CD4-positive, alpha-beta T cell (primary cell): ENCODE measurements around the gene KIF22. TPM values are rescaled to one million over a fixed set of nuclear protein-coding genes. Genes with fewer than 3 reads are reported as not detected.

Source experiments
- ATAC-seq: fragments of 200-7000 bp; cut with Tn5 transposase; one replicate; pipeline ENCODE4 v1.10.0; 2022; ENCODE audit warnings: mild to moderate bottlenecking; ENCODE audit not compliant: poor library complexity
- CTCF ChIA-PET: fragments of 350-600 bp; sonication (Branson Sonifier 250); formaldehyde crosslinking; loops from one replicate; lab custom pipeline; 2021; ENCODE audit warnings: antibody characterized with exemption, inconsistent platforms; lab: Charles Lee
- POLR2A ChIA-PET: fragments of 350-600 bp; sonication (Branson Sonifier 250); formaldehyde crosslinking; loops from one replicate; lab custom pipeline; 2021; ENCODE audit warnings: antibody characterized with exemption, inconsistent platforms; lab: Charles Lee
- DNase-seq, 14 experiments: peaks; one replicate each; pipeline ENCODE4 v3.0.0-alpha.2; 2013 to 2020; ENCODE audit warnings: mixed read lengths in 2 of 14
- H3K27ac ChIP-seq, 2 donors: one replicate each; pipeline versions ENCODE4 v1.5.1 to v1.7.0; 2013; ENCODE audit warnings: low read length in 2 of 2, low read depth in 1 of 2, mild to moderate bottlenecking in 1 of 2
- H3K27me3 ChIP-seq, 2 experiments: 1 replicate in 1 of 2; 2 replicates in 1 of 2; pipeline versions ENCODE4 v1.6.1 to v1.7.0; 2013; ENCODE audit warnings: low read length in 2 of 2, control low read depth in 1 of 2, mild to moderate bottlenecking in 1 of 2, moderate library complexity in 1 of 2; ENCODE audit not compliant: insufficient read depth in 2 of 2, control insufficient read depth in 1 of 2
- H3K36me3 ChIP-seq: one replicate; pipeline ENCODE4 v1.6.1; 2013; ENCODE audit warnings: low read length, control low read depth; ENCODE audit not compliant: insufficient read depth
- H3K4me1 ChIP-seq: one replicate; pipeline ENCODE4 v1.6.1; 2013; ENCODE audit warnings: low read length, control low read depth; ENCODE audit not compliant: insufficient read depth
- H3K4me3 ChIP-seq: one replicate; pipeline ENCODE4 v1.5.1; 2013; ENCODE audit warnings: mild to moderate bottlenecking, low read length, moderate library complexity
- H3K9me3 ChIP-seq, 2 experiments: 1 replicate in 1 of 2; 2 replicates in 1 of 2; pipeline versions ENCODE4 v1.6.1 to v1.7.0; 2013; ENCODE audit warnings: low read length in 2 of 2, mild to moderate bottlenecking in 2 of 2, control low read depth in 1 of 2, moderate library complexity in 1 of 2; ENCODE audit not compliant: control insufficient read depth in 1 of 2, insufficient read depth in 1 of 2
- H3K27ac Mint-ChIP-seq: one replicate; pipeline ENCODE4 v1.8.0; 2020; ENCODE audit warnings: mixed read lengths
- H3K27me3 Mint-ChIP-seq: one replicate; pipeline ENCODE4 v1.8.0; 2021; ENCODE audit warnings: mixed read lengths
- H3K36me3 Mint-ChIP-seq: one replicate; pipeline ENCODE4 v1.8.0; 2021; ENCODE audit warnings: low read depth, mixed read lengths
- H3K4me1 Mint-ChIP-seq: one replicate; pipeline ENCODE4 v1.8.0; 2021; ENCODE audit warnings: low read depth, mixed read lengths
- H3K4me3 Mint-ChIP-seq: one replicate; pipeline ENCODE4 v1.8.0; 2020; ENCODE audit warnings: mild to moderate bottlenecking, mixed read lengths
- H3K9me3 Mint-ChIP-seq: one replicate; pipeline ENCODE4 v1.8.0; 2020; ENCODE audit warnings: mixed read lengths
- intact Hi-C, 2 experiments: fragments of 100-400 bp; cut with DNase I in 1 of 2; cut with micrococcal nuclease in 1 of 2; formaldehyde crosslinking; loops; one replicate each; pipeline versions ENCODE4 v1.15.1 to v1.9.0; 2023 to 2025; cut with DNase I, micrococcal nuclease
- total RNA-seq, 174 experiments: library from RNA in 2 of 174; stranded (reverse) in 2 of 174; gene quantifications; one replicate each; pipeline ENCODE4 v1.2.3 and lab custom pipeline; 2021 to 2026
- TF ChIP-seq, protein P1 (sequence below): fragments of 200-600 bp; IDR thresholded peaks from one replicate; pipeline ENCODE4 v1.8.0; 2022; ENCODE audit warnings: antibody characterized with exemption, mild to moderate bottlenecking

The KIF22 gene
- total RNA-seq, 2 experiments from 2014 or later = 99.0 to 101 TPM

DNA sequence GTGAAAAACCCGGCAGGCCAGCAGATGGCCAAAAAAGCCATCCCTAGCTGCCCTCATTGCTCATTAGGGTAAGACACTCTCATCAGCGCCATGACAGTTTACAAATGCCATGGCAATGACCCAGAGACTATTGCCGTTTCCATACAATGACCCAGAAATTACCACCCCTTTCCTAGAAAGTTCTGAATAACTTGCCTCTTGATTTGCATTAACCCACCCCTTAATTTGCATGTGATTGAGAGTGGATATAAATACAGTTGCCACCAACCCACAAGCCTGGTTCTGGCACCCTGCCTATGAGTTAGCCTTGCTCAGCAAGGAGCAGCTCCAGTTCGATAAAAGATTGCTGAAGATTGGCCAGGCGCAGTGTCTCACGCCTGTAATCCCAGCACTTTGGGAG lies 28.7 kb upstream of the KIF22 start:
- DNase-seq (no peak), ATAC-seq (no peak)
- POLR2A ChIA-PET = interaction anchor here (0.6 to 1.5 kb wide), 2 partner anchors 23 to 687 kb away, joined by 3 read pairs; no protein-coding TSS in a partner anchor
- Mint-ChIP-seq H3K4me1 (peaks cover 28% of the 10 kb centered on the region), H3K36me3 (no peaks in the 10 kb centered on the region), H3K27me3 (no peaks in the 10 kb centered on the region), H3K9me3 (no peaks in the 10 kb centered on the region), H3K27ac (no peak overlapping the region), H3K4me3 (no peak overlapping the region)
- H3K36me3 ChIP-seq = no peaks in the 10 kb centered on the region
- H3K9me3 ChIP-seq = no peaks in the 10 kb centered on the region
- H3K4me1 ChIP-seq = peaks cover 24% of the 10 kb centered on the region
- TF ChIP-seq, protein P1, sequence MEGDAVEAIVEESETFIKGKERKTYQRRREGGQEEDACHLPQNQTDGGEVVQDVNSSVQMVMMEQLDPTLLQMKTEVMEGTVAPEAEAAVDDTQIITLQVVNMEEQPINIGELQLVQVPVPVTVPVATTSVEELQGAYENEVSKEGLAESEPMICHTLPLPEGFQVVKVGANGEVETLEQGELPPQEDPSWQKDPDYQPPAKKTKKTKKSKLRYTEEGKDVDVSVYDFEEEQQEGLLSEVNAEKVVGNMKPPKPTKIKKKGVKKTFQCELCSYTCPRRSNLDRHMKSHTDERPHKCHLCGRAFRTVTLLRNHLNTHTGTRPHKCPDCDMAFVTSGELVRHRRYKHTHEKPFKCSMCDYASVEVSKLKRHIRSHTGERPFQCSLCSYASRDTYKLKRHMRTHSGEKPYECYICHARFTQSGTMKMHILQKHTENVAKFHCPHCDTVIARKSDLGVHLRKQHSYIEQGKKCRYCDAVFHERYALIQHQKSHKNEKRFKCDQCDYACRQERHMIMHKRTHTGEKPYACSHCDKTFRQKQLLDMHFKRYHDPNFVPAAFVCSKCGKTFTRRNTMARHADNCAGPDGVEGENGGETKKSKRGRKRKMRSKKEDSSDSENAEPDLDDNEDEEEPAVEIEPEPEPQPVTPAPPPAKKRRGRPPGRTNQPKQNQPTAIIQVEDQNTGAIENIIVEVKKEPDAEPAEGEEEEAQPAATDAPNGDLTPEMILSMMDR = no peak
- CTCF ChIA-PET = interaction anchor here (0.7 to 0.8 kb wide), 2 partner anchors 28 to 47 kb away, joined by 3 to 4 read pairs; no protein-coding TSS in a partner anchor
- H3K27me3 ChIP-seq = no peaks in the 10 kb centered on the region
- no peak overlapping the region for H3K4me3 ChIP-seq
- H3K27ac ChIP-seq = no peak overlapping the region
- intact Hi-C loops = no loop called here

DNA sequence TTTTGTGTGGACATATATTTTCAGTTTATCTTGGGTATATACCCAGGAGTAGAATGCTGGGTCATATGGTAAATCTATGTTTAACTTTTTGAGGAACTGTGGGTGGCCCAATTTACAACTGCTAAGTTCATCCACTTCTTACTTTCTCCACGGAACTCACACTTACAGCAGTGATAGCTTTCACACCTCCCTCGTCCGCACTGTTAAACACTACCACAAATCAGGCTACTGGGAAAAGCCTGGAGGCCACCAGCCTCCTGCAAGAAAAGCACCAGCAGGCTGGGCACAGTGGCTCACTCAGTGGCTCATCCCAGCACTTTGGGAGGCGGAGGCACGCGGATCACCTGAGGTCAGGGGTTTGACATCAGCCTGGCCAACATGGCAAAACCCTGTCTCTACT lies 27.2 kb upstream of the KIF22 start:
- H3K27ac Mint-ChIP-seq = peak overlapping the region; percentile 66
- POLR2A ChIA-PET = no interaction called here
- H3K4me1 Mint-ChIP-seq = peaks cover 19% of the 10 kb centered on the region
- no peaks in the 10 kb centered on the region for H3K36me3 Mint-ChIP-seq
- Histone ChIP-seq H3K4me3 (no peak overlapping the region), H3K27ac (no peak overlapping the region), H3K36me3 (no peaks in the 10 kb centered on the region), H3K27me3 (no peaks in the 10 kb centered on the region), H3K9me3 (no peaks in the 10 kb centered on the region), H3K4me1 (peaks cover 16% of the 10 kb centered on the region)
- intact Hi-C loops = no loop called here
- CTCF ChIA-PET = interaction anchor here (1.7 kb wide), 1 partner anchor 25 kb away, joined by 4 read pairs; no protein-coding TSS in a partner anchor
- H3K27me3 Mint-ChIP-seq = no peaks in the 10 kb centered on the region
- ATAC-seq (no peak), DNase-seq (no peak)
- no peak overlapping the region for H3K4me3 Mint-ChIP-seq
- H3K9me3 Mint-ChIP-seq = no peaks in the 10 kb centered on the region
- TF ChIP-seq, protein P1 = no peak

DNA sequence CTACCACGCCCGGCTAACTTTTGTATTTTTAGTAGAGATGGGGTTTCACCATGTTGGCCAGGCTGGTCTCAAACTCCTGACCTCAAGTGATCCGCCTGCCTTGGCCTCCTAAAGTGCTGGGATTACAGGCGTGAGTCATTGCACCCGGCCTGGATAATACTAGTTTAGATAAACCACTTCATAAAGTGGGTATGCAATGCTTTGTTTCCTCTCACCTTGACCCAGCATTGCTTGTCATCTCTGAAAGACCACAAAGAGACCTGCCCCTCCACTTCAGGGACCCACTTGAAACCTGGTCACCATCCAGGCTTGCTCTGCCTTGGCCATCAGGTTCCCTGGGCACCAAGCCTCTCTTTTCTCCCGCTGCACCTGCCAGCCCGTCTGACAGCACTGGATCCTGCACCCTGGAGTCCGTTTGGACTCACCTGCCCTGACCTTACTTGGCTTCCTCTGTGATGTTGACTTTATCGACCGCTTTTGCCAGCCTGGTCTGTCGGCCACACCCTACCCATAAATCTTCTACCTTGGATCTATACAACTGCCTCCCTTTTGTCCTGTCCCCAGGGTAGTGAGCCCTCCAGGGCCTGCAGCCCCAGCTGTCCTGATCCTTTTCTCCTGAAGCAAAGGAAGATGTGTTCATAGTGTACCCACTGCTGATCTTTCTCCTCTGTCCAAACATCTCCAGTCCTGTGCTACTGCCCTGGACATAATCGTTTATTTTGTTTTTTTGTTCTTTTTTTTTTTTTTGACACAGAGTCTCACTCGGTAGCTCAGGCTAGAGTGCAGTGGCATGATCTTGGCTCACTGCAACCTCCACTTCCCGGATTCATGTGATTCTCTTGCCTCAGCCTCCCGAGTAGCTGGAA lies 25.2 kb upstream of the KIF22 start:
- Histone ChIP-seq H3K9me3 (no peaks in the 10 kb centered on the region), H3K27ac (no peak overlapping the region), H3K4me3 (no peak overlapping the region), H3K4me1 (peaks cover 8% of the 10 kb centered on the region), H3K27me3 (no peaks in the 10 kb centered on the region), H3K36me3 (no peaks in the 10 kb centered on the region)
- intact Hi-C loops = no loop called here
- H3K4me1 Mint-ChIP-seq = peaks cover 15% of the 10 kb centered on the region
- no peak for DNase-seq
- no peak overlapping the region for H3K4me3 Mint-ChIP-seq
- ChIA-PET CTCF (interaction anchor here (0.6 to 1.7 kb wide), 2 partner anchors 27 to 125 kb away, joined by 4 read pairs; no protein-coding TSS in a partner anchor), POLR2A (interaction anchor here (0.8 to 1.0 kb wide), 3 partner anchors 9 to 61 kb away, joined by 3 to 4 read pairs (median 3); no protein-coding TSS in a partner anchor)
- no peaks in the 10 kb centered on the region for H3K27me3 Mint-ChIP-seq
- H3K36me3 Mint-ChIP-seq = no peaks in the 10 kb centered on the region
- TF ChIP-seq, protein P1 = no peak
- ATAC-seq = no peak
- no peaks in the 10 kb centered on the region for H3K9me3 Mint-ChIP-seq
- peak overlapping the region; percentile 40 for H3K27ac Mint-ChIP-seq
